K562 (cell line): Measurements from ENCODE around the gene ADRM1. TPM values are rescaled to one million over a fixed set of nuclear protein-coding genes. Genes with fewer than 3 reads are reported as not detected.
A peak's percentile ranks its signal among the peaks of the same experiment; 100 is the strongest.

Source experiments
- ARID4B ChIP-seq: sonication (generic); formaldehyde crosslinking; IDR thresholded peaks from 2 replicates; pipeline ENCODE4 v1.8.0; 2022; ENCODE audit warnings: mild to moderate bottlenecking, missing genetic modification reagents
- BHLHE40 ChIP-seq: IDR thresholded peaks from 2 replicates; pipeline ENCODE4 v1.6.1; 2011; ENCODE audit warnings: low read length, improper control_type of control experiment
- C11orf30 ChIP-seq: fragments of 450-650 bp; IDR thresholded peaks from 2 replicates; pipeline ENCODE4 v1.6.1; 2016; ENCODE audit warnings: low read depth, mild to moderate bottlenecking
- CBX1 ChIP-seq: sonication (generic); IDR thresholded peaks from 2 replicates; pipeline ENCODE4 v1.6.1; 2016; ENCODE audit warnings: antibody characterized with exemption, low read depth, mild to moderate bottlenecking
- CHD4 ChIP-seq: fragments of 200-600 bp; sonication (generic); IDR thresholded peaks from 3 replicates; pipeline ENCODE4 v1.6.1; 2012; ENCODE audit warnings: low read depth, mild to moderate bottlenecking, mixed read lengths, low read length, inconsistent platforms; ENCODE audit not compliant: insufficient read depth, insufficient replicate concordance, poor library complexity, severe bottlenecking
- CXXC5 ChIP-seq: fragments of 250-450 bp; sonication (Bioruptor Pico); IDR thresholded peaks from 2 replicates; pipeline ENCODE4 v1.8.0; 2022; ENCODE audit warnings: inconsistent platforms, mild to moderate bottlenecking, moderate library complexity
- E2F5 ChIP-seq: sonication (generic); formaldehyde crosslinking; IDR thresholded peaks from 2 replicates; pipeline ENCODE4 v1.8.0; 2022; ENCODE audit warnings: mild to moderate bottlenecking, missing genetic modification reagents
- HDAC1 ChIP-seq, 2 experiments: fragments of 450-650 bp; IDR thresholded peaks; 2 replicates each; pipeline ENCODE4 v1.6.1; 2016 to 2017; ENCODE audit warnings: inconsistent platforms in 1 of 2, mild to moderate bottlenecking in 1 of 2, moderate library complexity in 1 of 2
- HDAC6 ChIP-seq: IDR thresholded peaks from 2 replicates; pipeline ENCODE4 v1.6.1; 2012; ENCODE audit warnings: low read depth, mild to moderate bottlenecking, control low read depth, inconsistent platforms, low read length, moderate library complexity
- HNRNPH1 ChIP-seq: fragments of 200-400 bp; formaldehyde crosslinking; optimal IDR thresholded peaks from 2 replicates; pipeline ENCODE3; 2017; ENCODE audit warnings: low read depth, mild to moderate bottlenecking, low read length, moderate library complexity
- HNRNPLL ChIP-seq: fragments of 200-400 bp; formaldehyde crosslinking; IDR thresholded peaks from 2 replicates; pipeline ENCODE4 v1.6.1; 2017; ENCODE audit warnings: low read length, low read depth, mild to moderate bottlenecking; ENCODE audit not compliant: poor library complexity, severe bottlenecking
- KAT8 ChIP-seq: fragments of 450-650 bp; IDR thresholded peaks from 2 replicates; pipeline ENCODE4 v1.6.1; 2016; ENCODE audit warnings: low read depth, mild to moderate bottlenecking
- KHSRP ChIP-seq: fragments of 450-650 bp; IDR thresholded peaks from 2 replicates; pipeline ENCODE4 v1.6.1; 2017
- MXI1 ChIP-seq: IDR thresholded peaks from 2 replicates; pipeline ENCODE4 v1.6.1; 2011; ENCODE audit warnings: low read depth, mild to moderate bottlenecking, improper control_type of control experiment, low read length
- NFIC ChIP-seq: fragments of 450-650 bp; IDR thresholded peaks from 2 replicates; pipeline ENCODE4 v1.6.1; 2017; ENCODE audit warnings: mild to moderate bottlenecking, inconsistent platforms
- PHF20 ChIP-seq: fragments of 450-650 bp; IDR thresholded peaks from 2 replicates; pipeline ENCODE4 v1.6.1; 2018; ENCODE audit not compliant: partially characterized antibody
- PHTF2 ChIP-seq: fragments of 250-450 bp; sonication (Bioruptor Pico); IDR thresholded peaks from 2 replicates; pipeline ENCODE4 v1.5.0; 2021; ENCODE audit warnings: mild to moderate bottlenecking
- POLR2H ChIP-seq: IDR thresholded peaks from 2 replicates; pipeline ENCODE4 v1.6.1; 2016; ENCODE audit warnings: missing genetic modification characterization, low read depth, mild to moderate bottlenecking, control low read depth, missing compliant biosample characterization, moderate library complexity
- SMC3 ChIP-seq: conservative IDR thresholded peaks from 2 replicates; pipeline ENCODE4 v1.6.1; 2011; ENCODE audit warnings: low read depth, low read length, improper control_type of control experiment; ENCODE audit not compliant: insufficient read depth
- SOX6 ChIP-seq: fragments of 450-650 bp; IDR thresholded peaks from 2 replicates; pipeline ENCODE4 v1.6.1; 2014; ENCODE audit warnings: mild to moderate bottlenecking
- TRIM24 ChIP-seq, 2 experiments: fragments of 450-650 bp; IDR thresholded peaks; 2 replicates each; pipeline ENCODE4 v1.6.1; 2016
- ZBTB12 ChIP-seq: fragments of 250-450 bp; sonication (Bioruptor Pico); IDR thresholded peaks from 2 replicates; pipeline ENCODE4 v1.4.0; 2020
- ZNF282 ChIP-seq: sonication (generic); formaldehyde crosslinking; IDR thresholded peaks from 2 replicates; pipeline ENCODE4 v1.8.1; 2023; ENCODE audit warnings: missing genetic modification reagents
- ZNF583 ChIP-seq: fragments of 250-450 bp; sonication (Bioruptor Pico); IDR thresholded peaks from 2 replicates; pipeline ENCODE4 v1.4.0; 2020
- ZSCAN32 ChIP-seq: fragments of 450-650 bp; formaldehyde crosslinking; IDR thresholded peaks from 2 replicates; pipeline ENCODE4 v1.4.0; 2020; ENCODE audit warnings: mild to moderate bottlenecking, moderate library complexity
- polyA plus RNA-seq, 8 experiments: library from polyadenylated mRNA; depleted of rRNA in 4 of 8; stranded (reverse) in 5 of 8; unstranded in 3 of 8; fragments of >200 nt; fragmentation: Nextera tagmentation in 2 of 8; fragmentation: Illumina TruSeq in 1 of 8; extraction: Ambion mirVana in 2 of 8; extraction: Trizol in 1 of 8; gene quantifications; 2 replicates each; pipeline versions ENCODE4 v1.2.1 to v1.2.3, GENCODE V29; 2011 to 2014; ENCODE audit warnings: inconsistent platforms in 1 of 8, missing spikeins in 1 of 8
- total RNA-seq, 7 experiments: library from RNA; depleted of rRNA in 6 of 7; stranded (reverse); fragments of >200 nt in 6 of 7; fragmentation: Illumina TruSeq in 2 of 7; extraction: Trizol in 2 of 7; gene quantifications; 2 replicates each; pipeline versions ENCODE4 v1.2.1 to v1.2.3, GENCODE V29; 2011 to 2021; ENCODE audit warnings: low replicate concordance in 1 of 7

Gene ADRM1
- total and polyA plus RNA-seq, 9 of the 15 experiments (the other 6 are each of a cell fraction or from before 2014, with no cell fraction given), result 5.0 to 223 (median 67.4) TPM

GRCh38 chr20:62301773-62302340 lies 940 bp upstream of the ADRM1 start (continued):
- TF ChIP-seq KHSRP, result no peak
- TF ChIP-seq BHLHE40, result peak; percentile 48; the same call in 1 of the 2 replicates
- no peak for TF ChIP-seq ZNF282 (CRISPR knock-in tag)
- TF ChIP-seq ZBTB12, result no peak
- peak; percentile 62 for TF ChIP-seq CHD4
- peak; percentile 55 for TF ChIP-seq SOX6
- TF ChIP-seq ZNF583, result 0 out of 2 replicates have a peak, but pooled peaks have one; percentile 34
- peak; percentile 70 for TF ChIP-seq CXXC5
- TF ChIP-seq SMC3, result peak; percentile 82
- TF ChIP-seq E2F5 (CRISPR knock-in tag), result no peak
- peak in 1 of 2 experiments; percentile 7; a peak in 2 of 4 replicates for TF ChIP-seq HDAC1 (IDR thresholded peaks at IDR 0.05)
- TF ChIP-seq C11orf30, result no peak
- no peak for TF ChIP-seq HDAC6
- peak; percentile 9 for TF ChIP-seq HNRNPLL
- no peak for TF ChIP-seq ZSCAN32
- TF ChIP-seq PHF20, result peak; percentile 28
- peak; percentile 93 for TF ChIP-seq CBX1
- TF ChIP-seq HNRNPH1, result no peak
- TF ChIP-seq ARID4B (CRISPR knock-in tag), result 0 out of 2 replicates have a peak, but pooled peaks have one; percentile 38
- 0 out of 2 replicates have a peak, but pooled peaks have one; percentile 38 for TF ChIP-seq MXI1
- TF ChIP-seq NFIC, result peak; percentile 75
- TF ChIP-seq KAT8, result no peak
- TF ChIP-seq POLR2H (tag), result peak; percentile 33; the same call in 1 of the 2 replicates
- TF ChIP-seq PHTF2, result no peak
- peak in 1 of 2 experiments; percentile 47; a peak in 3 of 4 replicates for TF ChIP-seq TRIM24 (IDR thresholded peaks at IDR 0.05)
